HEK293T (cell line): ENCODE results near the gene POLDIP2.
"Not testable (repeated sequence)": the region's sequence is repeated elsewhere in the genome, so short reads cannot be mapped to it uniquely, and the experiment has no call there.

Experiments
- CTCF ChIA-PET: fragments of 350-600 bp; formaldehyde crosslinking; extraction: SDS; loops from one replicate; lab custom pipeline; 2021; ENCODE audit warnings: antibody characterized with exemption, inconsistent platforms; lab: Yijun Ruan, JAX
- POLR2A ChIA-PET: fragments of 350-600 bp; formaldehyde crosslinking; extraction: SDS; loops from one replicate; lab custom pipeline; 2020; ENCODE audit warnings: antibody characterized with exemption, inconsistent platforms; lab: Yijun Ruan, JAX
- DNase-seq: peaks from one replicate; pipeline ENCODE4 v3.0.0; 2012; ENCODE audit warnings: mixed read lengths; ENCODE audit errors: extremely low spot score
- ARNT ChIP-seq: fragments of 450-650 bp; IDR thresholded peaks from 2 replicates; pipeline ENCODE4 v1.6.1; 2017; ENCODE audit warnings: mild to moderate bottlenecking
- BHLHE40 ChIP-seq: fragments of 450-650 bp; IDR thresholded peaks from 2 replicates; pipeline ENCODE4 v1.6.1; 2016; ENCODE audit warnings: mild to moderate bottlenecking, moderate library complexity, borderline replicate concordance
- CTBP1 ChIP-seq: fragments of 450-650 bp; IDR thresholded peaks from 2 replicates; pipeline ENCODE4 v1.6.1; 2016; ENCODE audit warnings: borderline replicate concordance
- ELF4 ChIP-seq: fragments of 450-650 bp; IDR thresholded peaks from 2 replicates; pipeline ENCODE4 v1.6.1; 2017; ENCODE audit warnings: antibody characterized with exemption
- FOXA1 ChIP-seq: fragments of 450-650 bp; IDR thresholded peaks from 2 replicates; pipeline ENCODE4 v1.6.1; 2016; ENCODE audit warnings: mild to moderate bottlenecking
- FOXK2 ChIP-seq: fragments of 450-650 bp; IDR thresholded peaks from 2 replicates; pipeline ENCODE4 v1.6.1; 2016; ENCODE audit warnings: mild to moderate bottlenecking
- FOXM1 ChIP-seq: fragments of 450-650 bp; IDR thresholded peaks from 2 replicates; pipeline ENCODE4 v1.6.1; 2017; ENCODE audit warnings: mild to moderate bottlenecking, borderline replicate concordance
- HDGF ChIP-seq: fragments of 450-650 bp; IDR thresholded peaks from 2 replicates; pipeline ENCODE4 v1.6.1; 2017; ENCODE audit warnings: antibody characterized with exemption, borderline replicate concordance
- L3MBTL2 ChIP-seq: fragments of 450-650 bp; conservative IDR thresholded peaks from 2 replicates; pipeline ENCODE4 v1.6.1; 2016; ENCODE audit warnings: mild to moderate bottlenecking
- LEF1 ChIP-seq: fragments of 450-650 bp; IDR thresholded peaks from 2 replicates; pipeline ENCODE4 v1.6.1; 2017; ENCODE audit warnings: mild to moderate bottlenecking, borderline replicate concordance
- NFRKB ChIP-seq: fragments of 450-650 bp; IDR thresholded peaks from 2 replicates; pipeline ENCODE4 v1.6.1; 2016; ENCODE audit warnings: mild to moderate bottlenecking, moderate library complexity
- SP1 ChIP-seq: fragments of 450-650 bp; IDR thresholded peaks from 2 replicates; pipeline ENCODE4 v1.6.1; 2017
- SUZ12 ChIP-seq: fragments of 450-650 bp; IDR thresholded peaks from 2 replicates; pipeline ENCODE4 v1.6.1; 2016; ENCODE audit warnings: mild to moderate bottlenecking
- TARDBP ChIP-seq: fragments of 450-650 bp; IDR thresholded peaks from 2 replicates; pipeline ENCODE4 v1.6.1; 2016
- ZNF384 ChIP-seq: fragments of 450-650 bp; IDR thresholded peaks from 2 replicates; pipeline ENCODE4 v1.6.1; 2016
- TF ChIP-seq, protein P1 (sequence below): fragments of 450-650 bp; IDR thresholded peaks from 2 replicates; pipeline ENCODE4 v1.6.1; 2016

POLDIP2 gene

DNA sequence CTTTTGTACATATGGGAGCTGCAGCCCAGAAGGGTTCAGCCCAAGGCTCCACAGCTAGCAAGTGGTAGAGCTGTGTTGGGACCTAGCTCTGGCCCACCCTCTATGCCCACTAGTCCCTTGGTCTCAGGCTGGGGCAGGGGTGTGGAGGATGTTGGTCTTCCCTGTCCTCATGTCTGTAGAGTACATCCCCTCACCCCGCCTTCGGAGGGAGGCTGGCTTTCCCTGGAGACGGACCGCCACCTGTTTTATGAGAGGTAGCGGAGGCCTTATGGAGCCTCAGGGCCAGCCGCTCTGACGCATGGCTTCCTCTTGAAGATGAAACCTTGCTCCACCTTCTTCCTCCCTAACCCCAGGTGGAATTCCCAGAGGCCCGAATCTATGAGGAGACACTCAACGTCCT, 13.3 kb downstream of the POLDIP2 start:
- no peak for DNase-seq
- ChIA-PET CTCF (no interaction called here), POLR2A (interaction anchor here (1.0 to 3.0 kb wide), 4 partner anchors 8 to 24 kb away, joined by 4 to 18 read pairs (median 11); partner anchors contain the start of genes IFT20, POLDIP2 and TNFAIP1)
- TF ChIP-seq SUZ12 (no peak), FOXA1 (no peak), FOXM1 (no peak), CTBP1 (no peak), NFRKB (no peak), HDGF (no peak), LEF1 (no peak), ZNF384 (no peak), SP1 (no peak), ELF4 (no peak)

DNA sequence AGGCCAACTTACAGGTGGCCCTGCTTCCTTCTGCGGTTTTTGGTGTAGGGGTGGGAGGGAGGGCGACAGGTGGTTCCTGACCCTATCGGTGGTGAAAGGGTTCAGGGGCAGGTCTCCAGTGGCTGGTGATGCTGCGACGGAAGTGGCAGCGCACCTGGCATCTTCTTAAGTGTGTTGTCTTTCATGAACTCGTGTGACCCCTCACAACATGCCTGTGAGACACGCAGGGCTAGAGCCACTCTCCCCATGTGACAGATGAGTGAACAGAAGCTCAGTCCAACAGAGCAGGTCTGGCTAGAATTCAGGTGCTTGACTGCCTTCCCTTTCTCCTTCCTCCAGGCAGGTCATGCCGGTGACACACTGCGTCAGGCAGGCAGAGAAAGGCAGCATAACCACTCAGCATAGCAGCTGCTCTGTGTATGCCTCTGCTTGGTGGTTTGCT, 13.8 kb downstream of the POLDIP2 start:
- ChIA-PET POLR2A (interaction anchor here (0.9 to 3.0 kb wide), 5 partner anchors 8 to 23 kb away, joined by 3 to 18 read pairs (median 8); partner anchors contain the start of genes IFT20, POLDIP2 and TNFAIP1), CTCF (no interaction called here)
- no peak for DNase-seq
- TF ChIP-seq HDGF (no peak), ZNF384 (no peak), ARNT (no peak), FOXK2 (no peak), FOXM1 (no peak), NFRKB (no peak), L3MBTL2 (no peak), BHLHE40 (no peak), CTBP1 (no peak)
- TF ChIP-seq, protein P1, sequence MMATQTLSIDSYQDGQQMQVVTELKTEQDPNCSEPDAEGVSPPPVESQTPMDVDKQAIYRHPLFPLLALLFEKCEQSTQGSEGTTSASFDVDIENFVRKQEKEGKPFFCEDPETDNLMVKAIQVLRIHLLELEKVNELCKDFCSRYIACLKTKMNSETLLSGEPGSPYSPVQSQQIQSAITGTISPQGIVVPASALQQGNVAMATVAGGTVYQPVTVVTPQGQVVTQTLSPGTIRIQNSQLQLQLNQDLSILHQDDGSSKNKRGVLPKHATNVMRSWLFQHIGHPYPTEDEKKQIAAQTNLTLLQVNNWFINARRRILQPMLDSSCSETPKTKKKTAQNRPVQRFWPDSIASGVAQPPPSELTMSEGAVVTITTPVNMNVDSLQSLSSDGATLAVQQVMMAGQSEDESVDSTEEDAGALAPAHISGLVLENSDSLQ, result no peak

DNA sequence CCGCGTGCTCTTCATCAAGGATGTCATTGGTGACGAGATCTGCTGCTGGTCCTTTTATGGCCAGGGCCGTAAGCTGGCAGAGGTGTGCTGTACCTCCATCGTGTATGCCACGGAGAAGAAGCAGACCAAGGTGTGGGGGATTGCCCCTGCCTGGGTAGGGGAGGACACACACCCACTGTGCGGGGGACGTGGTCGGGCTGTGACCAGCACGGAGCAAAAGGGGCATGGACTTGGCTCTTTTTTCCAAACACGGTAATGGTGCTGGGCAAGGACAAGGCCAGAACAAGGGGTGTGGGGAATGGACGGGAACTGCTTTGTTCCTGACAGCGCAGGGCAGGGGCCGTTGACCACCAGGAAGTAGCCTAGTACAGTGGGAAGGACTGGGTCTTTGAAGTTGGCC, 15.0 kb downstream of the POLDIP2 start:
- ChIA-PET CTCF (no interaction called here), POLR2A (interaction anchor here (3.0 kb wide), 1 partner anchor 15 kb away, joined by 18 read pairs; the partner anchor contains the start of gene POLDIP2)
- no peak for DNase-seq
- TF ChIP-seq ZNF384, result no peak
- no peak for TF ChIP-seq BHLHE40
- TF ChIP-seq FOXA1, result no peak
- TF ChIP-seq ARNT, result no peak
- no peak for TF ChIP-seq HDGF

DNA sequence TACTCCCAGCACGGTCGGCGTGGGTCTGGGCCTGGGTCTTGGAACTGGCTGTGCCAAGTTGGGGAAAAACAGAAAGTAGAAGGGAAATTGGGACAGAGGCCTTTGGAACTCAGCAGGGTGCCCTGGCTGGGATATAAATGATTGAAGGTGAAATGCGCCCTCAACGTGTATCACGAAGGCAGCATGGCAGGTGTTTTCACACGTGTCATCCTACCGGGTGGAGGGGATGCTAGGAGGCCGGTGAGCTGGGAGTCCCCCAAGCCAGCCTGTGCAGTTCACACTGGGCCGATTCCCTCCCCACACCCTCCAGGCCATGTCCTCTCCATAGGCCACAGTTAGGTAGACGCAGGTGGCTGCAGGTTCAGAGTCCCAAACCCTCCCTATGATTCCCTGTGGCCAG, 15.8 kb downstream of the POLDIP2 start:
- TF ChIP-seq LEF1 (no peak), TARDBP (no peak), ZNF384 (no peak), FOXK2 (no peak), HDGF (no peak), FOXA1 (no peak), CTBP1 (no peak)
- CTCF ChIA-PET, result no interaction called here
- POLR2A ChIA-PET, result no interaction called here
- DNase-seq, result no peak

DNA sequence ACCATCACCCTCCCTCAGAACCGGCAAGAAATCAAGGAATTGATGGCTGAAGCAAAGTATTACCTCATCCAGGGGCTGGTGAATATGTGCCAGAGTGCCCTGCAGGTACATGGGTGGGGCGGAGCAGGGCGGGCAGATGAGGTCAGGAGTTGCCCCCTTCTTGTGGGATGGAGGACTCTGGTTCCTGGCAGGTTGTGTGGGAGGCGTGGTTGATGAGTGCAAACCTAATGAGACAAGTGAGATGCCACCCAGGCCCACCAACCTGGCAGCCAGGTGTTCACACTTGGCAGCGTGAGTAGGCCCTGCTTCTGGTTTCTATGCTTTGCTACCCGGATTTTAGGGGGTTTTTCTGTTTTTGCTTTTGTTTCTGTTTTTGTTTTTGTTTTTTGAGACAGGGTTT, 17.0 kb downstream of the POLDIP2 start:
- POLR2A ChIA-PET, result no interaction called here
- TF ChIP-seq LEF1 (no peak), L3MBTL2 (no peak), TARDBP (no peak), SP1 (no peak), BHLHE40 (no peak), NFRKB (no peak), ELF4 (no peak), CTBP1 (no peak), ZNF384 (no peak), SUZ12 (no peak), ARNT (no peak), HDGF (no peak), FOXK2 (no peak), FOXM1 (no peak), FOXA1 (no peak)
- TF ChIP-seq, protein P1, result no peak
- no peak for DNase-seq
- CTCF ChIA-PET, result no interaction called here

DNA sequence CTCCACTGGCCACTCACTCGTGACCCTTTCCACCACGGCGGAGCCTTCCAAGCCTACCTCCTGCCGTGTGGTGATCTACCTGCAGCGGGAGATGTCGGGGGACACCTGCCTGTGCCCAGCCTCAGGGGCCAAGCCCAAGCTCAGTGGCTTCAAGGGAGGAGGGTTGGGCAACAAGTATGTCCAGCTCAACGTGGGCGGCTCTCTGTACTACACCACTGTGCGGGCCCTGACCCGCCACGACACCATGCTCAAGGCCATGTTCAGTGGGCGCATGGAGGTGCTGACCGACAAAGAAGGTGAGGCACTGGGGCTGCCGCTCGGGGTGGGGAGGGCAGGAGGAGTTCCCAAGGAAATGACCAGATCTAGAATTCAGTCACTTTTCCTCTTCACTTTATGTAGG, 17.9 kb downstream of the POLDIP2 start:
- TF ChIP-seq L3MBTL2 (no peak), SUZ12 (no peak), LEF1 (no peak), BHLHE40 (no peak), TARDBP (no peak), ARNT (no peak), CTBP1 (no peak), FOXA1 (no peak), FOXK2 (no peak), HDGF (no peak), NFRKB (no peak), FOXM1 (no peak), SP1 (no peak), ELF4 (no peak), ZNF384 (no peak)
- ChIA-PET CTCF (no interaction called here), POLR2A (interaction anchor here (1.0 kb wide), 1 partner anchor 8 kb away, joined by 4 read pairs; no protein-coding TSS in a partner anchor)
- DNase-seq, result no peak

DNA sequence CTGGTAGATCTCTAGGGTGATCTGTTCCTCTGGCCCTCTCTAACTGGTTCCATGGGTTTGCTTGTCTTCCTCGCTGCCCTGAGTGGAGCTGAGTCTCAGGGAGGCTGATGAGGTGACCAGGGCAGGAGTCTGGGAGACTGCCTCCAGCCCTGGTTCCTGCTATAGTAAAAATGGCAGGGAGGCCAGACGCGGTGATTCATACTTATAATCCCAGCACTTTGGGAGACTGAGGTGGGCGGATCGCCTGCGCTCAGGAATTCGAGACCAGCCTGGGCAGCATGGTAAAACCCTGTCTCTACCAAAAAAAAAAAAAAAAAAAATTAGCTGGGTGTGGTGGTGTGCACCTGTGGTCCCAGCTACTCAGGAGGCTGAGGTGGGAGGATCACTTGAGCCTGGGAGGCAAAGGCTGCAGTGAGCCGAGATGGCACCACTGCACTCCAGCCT, 18.5 kb downstream of the POLDIP2 start:
- POLR2A ChIA-PET, result interaction anchor here (1.0 kb wide), 1 partner anchor 9 kb away, joined by 4 read pairs; no protein-coding TSS in a partner anchor
- CTCF ChIA-PET, result interaction anchor here (0.6 kb wide), 1 partner anchor 130 kb away, joined by 4 read pairs; no protein-coding TSS in a partner anchor

More for the DNA sequence above, 18.5 kb downstream of the POLDIP2 start:
- DNase-seq, result not testable (repeated sequence)
